ENCODE measurements around the gene SIL1.

The SIL1 gene

DNA sequence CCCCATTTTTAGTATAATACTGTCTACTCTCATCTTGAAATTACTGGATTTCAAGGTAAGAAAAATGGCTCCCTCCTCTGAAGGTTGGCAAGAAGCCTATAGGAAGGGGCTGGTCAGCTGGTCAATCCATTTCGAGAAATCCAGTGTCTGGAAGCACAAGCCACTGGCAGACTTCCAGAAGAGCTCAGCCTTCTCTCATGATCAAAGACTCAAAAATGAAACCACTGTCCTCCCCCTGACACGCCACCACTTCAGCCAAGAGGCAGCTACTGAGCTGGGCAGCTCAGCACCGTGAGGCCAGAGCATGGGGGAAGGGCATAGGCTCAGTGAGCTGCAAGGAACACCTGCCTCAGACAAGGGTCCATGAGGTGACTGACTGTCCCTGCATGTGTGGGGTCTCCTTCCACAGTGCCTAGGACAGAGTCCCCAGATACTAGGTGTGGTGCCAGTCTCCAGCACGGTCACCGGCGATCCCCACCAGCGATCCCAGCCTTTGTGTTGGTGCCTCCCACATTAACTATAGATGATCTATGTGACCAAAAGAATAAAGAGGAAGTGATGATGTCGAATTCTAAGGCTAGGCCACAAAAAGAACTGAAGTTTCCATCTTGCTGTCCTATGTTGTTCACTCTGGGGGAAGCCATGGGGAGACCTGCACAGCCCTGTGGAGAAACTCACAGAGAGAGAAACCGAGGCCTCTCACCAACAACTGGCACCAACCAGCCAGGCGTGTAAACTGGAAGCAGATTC is 222.9 kb downstream of the SIL1 start:
- DNase-seq: peak; percentile 74

DNA sequence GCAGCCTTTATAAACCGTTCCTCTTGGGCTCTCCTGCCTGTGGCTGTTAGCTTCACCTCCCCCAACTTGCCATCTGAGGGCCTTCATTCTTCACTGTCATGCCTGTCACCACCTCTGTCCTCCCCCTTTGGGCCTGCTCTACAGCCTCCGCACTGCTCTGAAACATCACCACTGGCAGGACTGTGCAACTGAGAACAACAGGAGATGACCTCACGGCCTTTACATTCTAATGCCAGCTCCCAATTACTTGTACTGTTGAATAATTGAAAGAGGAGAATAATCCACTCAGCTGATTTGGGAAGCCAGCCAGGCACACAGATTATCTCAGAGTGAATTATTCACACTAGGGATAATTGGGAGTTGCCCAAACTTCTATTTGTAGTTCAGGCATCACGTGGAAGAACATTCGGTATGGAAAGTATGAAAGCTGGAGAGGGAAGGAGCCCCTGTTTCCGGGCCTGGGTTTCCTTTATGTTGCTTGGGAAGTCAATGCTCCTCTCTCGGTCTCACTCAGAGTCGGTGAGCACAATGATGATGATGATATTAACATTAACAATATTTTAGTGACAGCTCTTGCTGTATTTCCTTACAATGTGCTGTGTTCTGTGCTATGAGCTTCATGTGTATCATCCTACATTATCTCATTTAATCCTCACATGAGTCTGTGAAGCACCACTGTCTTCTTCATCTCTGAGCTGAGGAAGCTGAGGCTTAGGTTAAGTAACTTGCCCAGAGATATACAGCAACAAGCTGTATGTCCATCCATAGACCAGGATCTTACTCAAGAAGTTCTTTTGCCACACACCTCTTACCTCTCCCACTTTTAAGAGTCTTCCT is 223.7 kb downstream of the SIL1 start:
- peak; percentile 82 for DNase-seq

- DNase-seq: no peak
Measured at GRCh38 chr5:138972836-138973235, 225.3 kb downstream of the SIL1 start.

DNA sequence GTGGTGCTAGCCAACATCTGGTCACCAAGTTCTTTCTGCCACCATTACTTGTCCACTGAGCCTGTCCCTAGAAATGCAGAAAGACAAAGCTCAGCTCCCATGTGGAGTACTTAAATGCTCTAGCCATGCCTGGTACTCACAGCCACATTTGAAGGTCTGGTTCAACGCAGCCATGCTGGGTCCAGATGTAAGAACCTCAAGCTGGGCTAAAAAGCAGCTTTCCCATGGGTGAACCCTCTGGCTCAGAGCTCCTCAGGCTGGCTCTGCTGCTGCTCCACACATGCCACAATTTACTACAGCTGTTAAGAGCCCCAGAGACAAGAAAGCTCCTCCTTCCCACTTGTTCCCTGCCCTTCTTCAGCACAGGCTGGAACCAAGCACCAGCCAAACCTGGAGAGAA is 225.9 kb downstream of the SIL1 start:
- peak; percentile 24 for DNase-seq

- DNase-seq: no peak
Measured at GRCh38 chr5:138969323-138970002, 228.7 kb downstream of the SIL1 start.

GRCh38 chr5:138968601-138969000 is 229.6 kb downstream of the SIL1 start:
- DNase-seq: no peak

DNA sequence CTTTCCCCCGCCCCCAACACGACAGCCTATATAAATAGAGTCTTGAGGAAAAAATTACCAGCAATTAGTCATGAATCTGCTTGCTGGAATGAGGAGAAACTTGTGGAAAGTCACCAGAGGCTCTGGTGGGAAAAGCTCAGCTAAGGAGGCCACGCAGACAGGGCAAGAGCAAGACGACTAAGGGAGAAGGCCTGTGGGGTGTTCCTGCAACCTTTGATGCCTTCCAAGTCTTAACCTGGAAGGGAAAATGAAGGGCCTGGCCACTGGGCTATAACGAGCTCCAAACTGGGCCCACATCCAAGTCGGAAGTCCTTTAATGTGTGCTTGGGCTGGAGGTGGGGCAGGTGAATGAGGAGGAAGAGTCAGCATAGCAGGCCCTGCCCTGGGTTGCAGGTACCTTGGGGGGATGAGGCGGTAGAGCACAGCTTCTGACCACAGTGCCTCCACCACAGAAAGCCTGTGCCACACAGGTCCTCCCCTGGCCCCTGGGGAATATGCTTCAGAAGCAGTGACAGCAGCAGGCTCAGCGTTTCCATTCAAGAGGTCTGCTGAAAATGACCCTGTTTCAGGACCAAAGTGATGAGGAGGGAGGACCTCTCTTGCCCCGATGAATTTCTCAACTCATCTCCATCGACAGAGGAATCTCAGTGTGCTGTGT is 230.2 kb downstream of the SIL1 start:
- DNase-seq: peak; percentile 56

DNA sequence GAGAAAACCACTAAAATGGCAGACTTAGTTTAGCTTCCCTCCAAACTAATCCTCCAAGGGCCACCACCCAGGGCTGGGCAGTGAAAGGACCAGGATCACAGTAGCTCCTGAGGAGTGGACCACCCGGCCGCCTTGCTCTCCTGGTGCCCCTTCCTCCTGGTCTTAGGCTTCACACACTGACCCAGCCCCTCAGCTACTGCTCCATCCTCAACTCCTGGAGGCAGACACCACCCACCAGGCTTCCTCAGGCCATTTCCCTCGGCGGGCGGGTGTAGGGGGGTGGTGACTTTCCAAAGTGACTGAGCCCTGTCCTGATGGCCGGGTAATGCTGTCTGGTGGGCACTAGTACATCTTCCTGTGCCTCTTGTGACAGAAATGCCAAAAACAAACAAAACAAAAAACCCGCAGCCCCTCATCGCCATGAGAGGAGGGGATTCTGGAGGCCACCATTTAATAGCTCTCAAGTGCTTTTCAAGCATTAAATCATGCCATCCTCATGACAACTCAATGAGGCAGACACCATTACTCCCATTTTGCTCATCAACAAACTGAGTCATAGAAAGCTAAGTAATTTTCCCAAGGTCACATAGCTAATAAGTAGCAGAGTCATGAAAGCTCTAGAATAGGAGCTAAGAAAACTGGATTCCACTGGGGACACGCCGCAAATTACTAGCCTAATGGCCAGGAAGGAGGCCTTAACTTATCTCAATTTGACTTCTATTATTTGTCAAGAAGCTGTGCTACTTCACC is 231.8 kb downstream of the SIL1 start:
- no peak for DNase-seq

DNA sequence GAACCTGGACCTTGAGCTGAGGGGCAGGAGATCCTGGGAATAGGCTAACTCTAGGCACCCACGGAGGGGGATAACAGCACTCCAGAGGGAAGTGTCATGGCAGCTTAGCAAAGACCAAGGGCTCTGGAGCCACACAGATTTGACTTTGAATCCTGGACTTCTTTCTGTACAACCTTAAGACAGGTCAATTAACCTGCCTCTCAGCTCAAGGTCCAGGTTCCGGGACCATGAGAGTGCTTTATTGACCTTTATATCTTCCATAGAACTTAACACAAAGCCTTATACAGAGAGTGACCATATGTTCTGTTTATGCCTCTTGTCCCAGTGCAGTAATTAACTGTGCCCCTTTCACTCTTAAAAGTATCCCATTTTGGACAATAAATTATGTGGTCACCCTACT is 232.5 kb downstream of the SIL1 start:
- no peak for DNase-seq

DNA sequence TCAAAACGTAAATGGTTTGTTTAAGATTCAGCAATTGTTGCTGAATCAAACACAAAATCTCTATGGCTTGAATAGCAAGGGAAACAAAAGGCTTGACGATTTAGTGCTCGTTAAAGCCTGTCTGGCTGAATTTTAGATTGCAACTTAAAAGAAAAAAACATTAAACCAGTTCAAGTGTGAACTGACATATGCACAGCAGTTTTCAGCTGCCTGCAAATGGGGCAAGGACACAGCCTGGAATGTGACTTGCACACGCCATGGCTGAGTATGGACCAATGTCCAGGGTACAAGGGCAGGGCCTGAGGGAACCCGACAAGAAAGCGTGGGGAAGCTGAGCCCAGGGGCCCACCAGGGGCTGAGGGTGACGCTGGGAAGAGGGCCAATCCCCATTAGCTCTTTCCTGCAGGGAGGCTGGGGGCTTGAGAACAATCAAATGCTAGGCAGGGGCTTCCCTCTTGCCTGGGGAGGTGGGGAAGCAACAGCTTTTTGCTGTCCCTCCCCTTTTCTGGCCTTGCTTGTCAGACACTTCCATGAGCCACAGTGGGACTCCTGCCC is 233.4 kb downstream of the SIL1 start:
- DNase-seq: no peak

DNA sequence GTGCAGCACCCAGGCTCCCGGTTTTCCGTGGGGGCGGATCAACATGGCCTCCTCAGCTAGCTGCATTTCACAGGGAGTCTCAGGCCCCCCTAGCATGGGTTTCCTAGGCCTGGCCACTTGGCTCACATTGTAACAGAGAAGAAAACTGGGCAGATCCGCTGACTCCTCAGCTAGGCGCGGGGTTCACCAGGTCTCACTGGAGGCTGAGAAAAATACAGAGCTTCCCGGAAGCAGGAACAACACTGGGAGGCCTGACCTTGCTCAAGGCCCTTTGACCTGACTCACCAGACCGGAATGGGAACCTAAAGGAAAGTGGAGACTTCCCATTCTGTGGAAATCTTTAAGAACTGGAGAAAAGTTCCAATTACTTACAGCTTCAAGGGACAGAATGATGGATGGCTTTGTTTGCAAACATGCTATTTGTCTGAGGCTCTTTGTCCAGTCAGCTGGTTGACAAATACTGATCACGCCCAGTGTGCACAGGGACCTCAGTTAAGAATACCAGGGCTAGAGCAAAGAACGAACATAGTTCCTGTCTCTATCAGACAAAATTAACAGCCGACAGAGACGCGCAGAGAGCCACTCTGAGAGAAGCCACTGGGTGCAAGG is 234.3 kb downstream of the SIL1 start:
- DNase-seq: no peak

DNA sequence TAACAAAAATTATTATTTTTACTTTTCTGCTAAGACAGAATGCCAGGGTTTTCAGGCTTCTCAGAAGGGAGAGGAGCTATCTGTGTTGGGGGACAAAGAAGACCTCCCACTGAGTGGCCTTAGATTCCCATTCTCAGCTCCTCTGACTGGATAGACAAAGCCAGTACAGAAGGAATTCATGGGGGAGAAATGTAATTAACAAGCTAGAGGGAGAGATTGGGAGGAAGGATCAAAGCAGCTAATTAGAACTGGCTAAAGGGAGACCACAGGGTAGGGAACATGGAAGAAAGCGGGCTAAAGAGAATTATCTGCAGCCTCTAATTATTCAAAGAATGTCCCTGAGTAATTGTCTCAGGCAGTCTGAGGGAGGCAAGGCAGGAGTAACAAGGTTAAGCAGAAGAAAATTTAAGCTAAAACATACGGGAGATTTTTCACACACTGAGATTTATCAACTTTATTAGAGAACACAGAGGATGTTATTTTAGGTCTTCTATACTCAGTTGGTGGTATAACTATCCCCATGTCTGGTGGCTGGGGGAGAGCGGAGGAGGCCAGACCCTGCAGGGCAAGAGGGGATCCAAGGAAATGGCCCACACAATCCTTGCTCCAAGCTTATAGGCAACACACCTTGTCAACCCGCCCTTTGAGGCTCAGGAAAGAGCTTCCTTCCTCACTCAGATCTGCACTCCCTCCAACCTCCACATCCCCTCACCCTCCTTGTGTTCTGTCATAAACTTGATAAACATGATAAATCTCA is 235.4 kb downstream of the SIL1 start:
- peak; percentile 40 for DNase-seq

DNA sequence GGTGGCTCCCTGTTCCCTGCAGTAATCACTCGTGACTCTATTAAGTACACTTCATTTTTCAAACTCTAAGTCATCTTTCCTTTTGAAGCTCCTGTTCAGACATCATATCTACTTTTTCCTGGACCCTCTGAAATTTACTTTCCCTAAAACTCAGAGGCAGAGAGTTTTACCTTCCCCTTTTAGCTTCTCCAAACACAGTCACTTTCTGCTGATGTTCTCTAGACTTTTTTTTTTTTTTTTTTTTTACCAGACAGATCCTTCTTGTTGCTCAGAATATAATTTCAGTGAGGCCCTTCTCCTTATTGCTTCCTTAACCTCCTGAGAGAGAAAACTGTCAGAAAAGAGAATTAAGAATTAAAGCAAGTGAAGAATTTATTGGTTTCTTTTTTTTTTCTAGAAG is 236.4 kb downstream of the SIL1 start:
- no peak for DNase-seq

DNA sequence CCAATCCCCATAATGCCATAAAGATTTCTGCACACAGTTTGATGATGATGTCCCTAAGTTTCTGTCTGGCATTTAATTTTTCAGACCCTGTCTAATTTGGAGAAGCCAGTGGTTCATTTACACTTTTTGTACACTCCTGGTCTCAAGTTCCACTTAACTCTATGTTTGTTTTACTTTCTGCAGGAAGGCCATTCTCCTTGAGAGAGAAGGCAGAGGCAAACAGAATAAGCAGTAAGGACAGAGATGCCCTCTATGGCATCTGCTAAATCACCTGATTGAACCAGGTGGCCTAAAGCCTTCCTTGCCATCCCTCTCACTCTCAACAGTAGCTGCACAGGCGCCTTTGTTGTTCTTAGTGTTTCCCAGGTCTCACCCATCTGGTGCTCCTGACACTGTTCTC is 236.9 kb downstream of the SIL1 start:
- DNase-seq: no peak

- no peak for DNase-seq
Measured at GRCh38 chr5:138960145-138960692, 237.9 kb downstream of the SIL1 start.

- DNase-seq: no peak
Measured at GRCh38 chr5:138956801-138957200, 241.4 kb downstream of the SIL1 start.

GRCh38 chr5:138955671-138956295 is 242.4 kb downstream of the SIL1 start:
- DNase-seq: no peak

GRCh38 chr5:138955013-138955660 is 243.0 kb downstream of the SIL1 start:
- DNase-seq: no peak
